ENCODE measurements around the gene DARS1.

DARS1 gene

GRCh38 chr2:135875491-135876065, 109.8 kb downstream of the DARS1 start:
- DNase-seq = no peak

- no peak for DNase-seq
Observed at GRCh38 chr2:135874777-135875365, 110.6 kb downstream of the DARS1 start.

- DNase-seq = no peak
Observed at GRCh38 chr2:135870571-135870970, 114.9 kb downstream of the DARS1 start.

GRCh38 chr2:135863233-135863632, 122.2 kb downstream of the DARS1 start:
- no peak for DNase-seq

GRCh38 chr2:135862718-135863117, 122.7 kb downstream of the DARS1 start:
- DNase-seq = no peak
